Measurements from ENCODE around the gene TPRX1. TPM values are rescaled to one million over a fixed set of nuclear protein-coding genes. Genes with fewer than 3 reads are reported as not detected.
"Not testable (repeated sequence)": the region's sequence is repeated elsewhere in the genome, so short reads cannot be mapped to it uniquely, and the experiment has no call there.

TPRX1 gene
- total RNA-seq (ENCODE audit: unreplicated experiment): not detected
- long read RNA-seq: 0 reads

GRCh38 chr19:47804451-47804850 is at the start of gene TPRX1:
Gene TPRX1, minus strand, starts transcription at chr19:47804551. Its CDS starts 12 bp downstream, at chr19:47804539.
- not testable (repeated sequence) for H3K4me3 Mint-ChIP-seq (ENCODE audit: unreplicated experiment); H3K36me3 Mint-ChIP-seq (ENCODE audit: low read depth, unreplicated experiment); H3K27me3 Mint-ChIP-seq (ENCODE audit: unreplicated experiment); H3K9me3 Mint-ChIP-seq (ENCODE audit: unreplicated experiment); H3K4me1 Mint-ChIP-seq (ENCODE audit: unreplicated experiment); H3K27ac Mint-ChIP-seq (ENCODE audit: unreplicated experiment); DNase-seq (ENCODE audit: low spot score)

- H3K4me1 Mint-ChIP-seq (ENCODE audit: unreplicated experiment): peaks cover 15% of the 10 kb centered on the region
- no peaks in the 10 kb centered on the region for H3K36me3 Mint-ChIP-seq (ENCODE audit: low read depth, unreplicated experiment)
- no peak for TF ChIP-seq CTCF (IDR thresholded peaks at IDR 0.05; ENCODE audit: unreplicated experiment)
- no peak overlapping the region for H3K27ac Mint-ChIP-seq (ENCODE audit: unreplicated experiment)
- H3K9me3 Mint-ChIP-seq (ENCODE audit: unreplicated experiment): no peaks in the 10 kb centered on the region
- H3K27me3 Mint-ChIP-seq (ENCODE audit: unreplicated experiment): peaks cover 8% of the 10 kb centered on the region
- no peak overlapping the region for H3K4me3 Mint-ChIP-seq (ENCODE audit: unreplicated experiment)
- no peak for DNase-seq (ENCODE audit: low spot score)
Observed at GRCh38 chr19:47853003-47853402, 48.7 kb upstream of the TPRX1 start.

GRCh38 chr19:47848823-47849473 is 44.6 kb upstream of the TPRX1 start:
- Mint-ChIP-seq H3K9me3 (ENCODE audit: unreplicated experiment) (no peaks in the 10 kb centered on the region), H3K4me1 (ENCODE audit: unreplicated experiment) (peaks cover 16% of the 10 kb centered on the region), H3K27me3 (ENCODE audit: unreplicated experiment) (peaks cover 9% of the 10 kb centered on the region), H3K4me3 (ENCODE audit: unreplicated experiment) (no peak overlapping the region), H3K27ac (ENCODE audit: unreplicated experiment) (peak overlapping the region; percentile 57), H3K36me3 (ENCODE audit: low read depth, unreplicated experiment) (no peaks in the 10 kb centered on the region)
- TF ChIP-seq CTCF (IDR thresholded peaks at IDR 0.05; ENCODE audit: unreplicated experiment): peak; percentile 83
- DNase-seq (ENCODE audit: low spot score): peak; percentile 64

- H3K27ac Mint-ChIP-seq (ENCODE audit: unreplicated experiment): no peak overlapping the region
Observed at GRCh38 chr19:47848425-47848822, 44.1 kb upstream of the TPRX1 start.

GRCh38 chr19:47842941-47843340 is 38.6 kb upstream of the TPRX1 start:
- Mint-ChIP-seq H3K4me1 (ENCODE audit: unreplicated experiment) (peaks cover 21% of the 10 kb centered on the region), H3K4me3 (ENCODE audit: unreplicated experiment) (no peak overlapping the region), H3K27ac (ENCODE audit: unreplicated experiment) (no peak overlapping the region), H3K27me3 (ENCODE audit: unreplicated experiment) (peaks cover 5% of the 10 kb centered on the region), H3K9me3 (ENCODE audit: unreplicated experiment) (no peaks in the 10 kb centered on the region), H3K36me3 (ENCODE audit: low read depth, unreplicated experiment) (peaks cover 4% of the 10 kb centered on the region)
- TF ChIP-seq CTCF (IDR thresholded peaks at IDR 0.05; ENCODE audit: unreplicated experiment): no peak
- DNase-seq (ENCODE audit: low spot score): no peak

More at GRCh38 chr19:47848425-47848822, 44.1 kb upstream of the TPRX1 start:
- no peak overlapping the region for H3K4me3 Mint-ChIP-seq (ENCODE audit: unreplicated experiment)
- peaks cover 8% of the 10 kb centered on the region for H3K27me3 Mint-ChIP-seq (ENCODE audit: unreplicated experiment)
- no peak for TF ChIP-seq CTCF (IDR thresholded peaks at IDR 0.05; ENCODE audit: unreplicated experiment)
- H3K4me1 Mint-ChIP-seq (ENCODE audit: unreplicated experiment): peaks cover 19% of the 10 kb centered on the region
- no peak for DNase-seq (ENCODE audit: low spot score)
- no peaks in the 10 kb centered on the region for H3K36me3 Mint-ChIP-seq (ENCODE audit: low read depth, unreplicated experiment)
- no peaks in the 10 kb centered on the region for H3K9me3 Mint-ChIP-seq (ENCODE audit: unreplicated experiment)
